Epithelial cell of umbilical artery (primary cell): Measurements from ENCODE around the gene PRUNE1. TPM values are rescaled to one million over a fixed set of nuclear protein-coding genes. Genes with fewer than 3 reads are reported as not detected.

Experiments used
- total RNA-seq: library from RNA; depleted of rRNA; stranded (reverse); fragments of >200 nt; gene quantifications from 2 replicates; pipeline ENCODE4 v1.2.3, GENCODE V29; 2014

PRUNE1 gene
- 4.2 and 5.0 TPM in 2 replicates for total RNA-seq

GRCh38 chr1:151008244-151009205 is at the start of gene PRUNE1:
Gene PRUNE1, plus strand, starts transcription at chr1:151008449. Its CDS starts 184 bp downstream, at chr1:151008633.

DNA sequence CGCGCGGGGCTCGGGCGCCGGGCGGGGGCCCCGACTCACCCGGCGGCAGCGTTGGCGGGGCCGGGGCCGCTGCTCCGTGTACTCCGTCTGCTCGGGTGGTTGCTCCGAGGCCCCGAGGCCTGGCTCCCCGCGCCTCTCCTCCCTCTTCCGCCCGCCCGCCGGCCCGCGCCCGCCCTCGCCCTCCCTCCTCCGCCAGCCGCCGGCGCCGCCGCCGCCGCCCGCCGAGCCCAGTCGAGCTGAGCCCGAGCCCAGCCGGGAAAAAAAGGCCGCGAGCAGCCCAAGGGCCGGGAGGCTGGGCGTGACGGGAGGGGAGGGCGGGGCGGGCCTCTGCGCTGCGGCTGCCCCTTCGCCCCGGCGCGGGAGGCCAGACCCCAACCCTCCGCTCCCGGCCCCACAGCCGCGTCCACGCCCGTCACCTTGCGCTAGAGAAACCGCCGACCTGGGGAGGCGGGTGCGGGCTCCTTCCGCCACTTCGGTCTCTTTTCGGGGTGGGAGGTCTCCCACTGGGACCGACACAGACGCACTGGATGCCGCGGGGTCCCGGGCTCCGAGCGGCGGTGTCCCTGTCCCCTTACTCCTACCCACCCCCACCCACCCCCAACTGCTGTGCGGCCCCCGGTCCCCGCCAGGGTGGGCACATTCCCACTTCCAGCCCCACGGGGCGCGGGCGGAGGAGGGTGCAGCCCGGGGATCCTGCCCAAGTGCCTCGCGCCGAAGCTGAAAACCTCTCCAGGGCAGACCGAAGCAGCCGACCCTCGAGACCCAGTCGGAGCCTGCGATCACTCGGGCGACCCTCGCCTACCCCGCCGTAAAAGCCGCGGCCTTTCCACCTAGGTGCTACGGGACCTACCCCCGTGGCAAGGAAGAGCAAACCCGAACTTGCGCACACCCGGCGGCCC is 33.4 kb upstream of the PRUNE1 start, which contains the start of gene CERS2:
TSS of gene CERS2 (minus strand) at position 256 of the 899 bp plus-strand sequence. CDS start 5,745 bp downstream, outside the sequence.

GRCh38 chr1:150981805-150982712 is 26.2 kb upstream of the PRUNE1 start, which contains the start of gene ANXA9:
Gene ANXA9, plus strand, starts transcription at chr1:150982292. Its CDS starts 814 bp downstream, at chr1:150983106.

DNA sequence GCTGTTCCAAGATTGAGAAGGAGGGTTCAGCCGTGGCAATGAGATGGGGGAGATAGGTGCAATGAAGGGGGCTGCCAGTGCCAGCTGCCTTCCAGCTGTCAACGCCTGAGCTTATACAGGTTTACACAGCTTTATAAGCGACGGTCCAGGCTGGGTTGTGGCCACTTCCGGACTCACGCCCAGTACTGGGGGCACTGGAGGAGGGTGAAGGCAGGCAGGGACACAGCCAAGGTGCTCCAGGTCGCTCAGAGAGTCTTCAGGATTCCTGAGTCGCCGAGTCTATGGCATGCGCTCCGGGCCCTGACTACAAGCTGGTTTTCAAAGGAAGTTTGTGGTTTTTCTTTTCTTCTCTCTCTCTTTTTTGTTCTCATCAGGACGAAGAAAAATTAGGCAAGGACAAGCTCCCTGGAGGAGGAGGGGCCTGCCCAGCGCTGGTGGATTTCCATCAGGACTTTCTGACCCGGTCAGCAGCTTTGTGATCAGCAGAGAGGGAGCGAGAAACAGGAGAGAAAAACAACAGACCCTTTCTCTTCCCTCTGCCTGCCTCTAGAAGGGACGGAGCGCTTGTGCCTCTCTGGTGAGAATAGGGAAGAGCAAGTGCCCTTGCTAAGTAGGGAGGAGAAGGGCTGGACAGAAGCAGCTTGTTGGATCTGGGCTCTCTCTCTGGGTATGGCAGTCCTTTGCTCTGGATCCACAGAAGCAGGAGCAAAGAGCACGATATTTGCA is 1.8 kb upstream of the PRUNE1 start, which contains the start of gene MINDY1:
TSS of gene MINDY1 (minus strand) at position 576 of the 726 bp plus-strand sequence. CDS start 4,285 bp downstream, outside the sequence.

GRCh38 chr1:151036356-151036755 is 28.1 kb downstream of the PRUNE1 start, which contains the start of gene BNIPL:
Gene BNIPL, plus strand, starts transcription at chr1:151036586. Its CDS starts 140 bp downstream, at chr1:151036726.

DNA sequence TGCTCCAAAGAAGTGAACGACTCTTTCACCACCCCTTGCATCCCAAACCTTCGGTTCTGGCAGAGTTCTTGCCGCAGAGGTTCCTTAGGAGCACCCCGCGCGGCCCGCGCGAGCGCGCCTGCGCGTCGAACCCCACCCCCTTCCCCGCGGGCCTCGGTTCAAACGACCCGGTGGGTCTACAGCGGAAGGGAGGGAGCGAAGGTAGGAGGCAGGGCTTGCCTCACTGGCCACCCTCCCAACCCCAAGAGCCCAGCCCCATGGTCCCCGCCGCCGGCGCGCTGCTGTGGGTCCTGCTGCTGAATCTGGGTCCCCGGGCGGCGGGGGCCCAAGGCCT is 39.3 kb downstream of the PRUNE1 start, which contains the start of gene C1orf56:
TSS of gene C1orf56 (plus strand) at position 161 of the 334 bp plus-strand sequence. CDS start at position 258, 97 bp downstream.

DNA sequence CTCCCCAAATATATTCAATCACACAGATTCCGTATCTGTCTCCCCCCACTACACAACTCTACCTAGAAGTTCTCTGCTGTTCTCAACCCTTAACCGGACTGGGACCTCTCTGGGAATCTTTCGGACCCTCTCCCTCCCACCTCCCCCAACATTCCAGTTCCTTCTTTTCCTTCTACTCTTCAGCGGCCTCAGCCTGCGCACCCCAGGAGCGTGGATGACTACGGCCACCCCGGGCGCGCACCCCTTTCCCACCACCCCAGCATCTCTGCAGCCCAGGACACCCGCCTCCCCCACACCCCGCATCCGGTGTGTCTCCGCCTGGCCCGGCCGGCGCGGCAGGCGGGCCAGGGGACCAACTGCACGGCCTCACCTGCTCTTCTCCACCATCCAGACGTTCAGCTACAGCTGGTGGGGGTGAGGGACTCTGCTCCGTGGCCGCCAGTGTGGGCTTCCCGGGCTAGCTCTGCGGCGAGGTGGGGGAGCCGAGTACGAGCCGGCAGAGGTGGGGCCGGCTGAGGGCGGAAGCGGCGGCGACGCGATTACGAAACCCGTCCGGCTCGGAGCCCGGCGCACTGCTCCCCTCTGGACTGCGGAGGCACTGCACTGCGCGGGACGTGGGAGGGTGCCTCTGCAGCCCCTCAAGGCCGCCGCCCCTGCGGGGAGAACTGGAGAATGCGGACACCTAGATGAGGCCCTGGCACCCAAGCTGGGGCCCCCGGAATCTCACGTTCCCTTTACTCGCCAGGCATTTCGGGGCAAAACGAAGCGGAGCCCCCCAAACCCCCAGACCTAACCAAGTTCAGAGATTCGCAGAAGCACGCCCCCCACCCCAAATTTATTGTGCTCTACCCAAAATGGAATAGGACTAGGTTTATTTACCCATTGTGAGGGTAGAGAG is 51.1 kb downstream of the PRUNE1 start, which contains the start of gene CDC42SE1:
TSS of gene CDC42SE1 (minus strand) at position 514 of the 898 bp plus-strand sequence. CDS start 3,892 bp downstream, outside the sequence.

DNA sequence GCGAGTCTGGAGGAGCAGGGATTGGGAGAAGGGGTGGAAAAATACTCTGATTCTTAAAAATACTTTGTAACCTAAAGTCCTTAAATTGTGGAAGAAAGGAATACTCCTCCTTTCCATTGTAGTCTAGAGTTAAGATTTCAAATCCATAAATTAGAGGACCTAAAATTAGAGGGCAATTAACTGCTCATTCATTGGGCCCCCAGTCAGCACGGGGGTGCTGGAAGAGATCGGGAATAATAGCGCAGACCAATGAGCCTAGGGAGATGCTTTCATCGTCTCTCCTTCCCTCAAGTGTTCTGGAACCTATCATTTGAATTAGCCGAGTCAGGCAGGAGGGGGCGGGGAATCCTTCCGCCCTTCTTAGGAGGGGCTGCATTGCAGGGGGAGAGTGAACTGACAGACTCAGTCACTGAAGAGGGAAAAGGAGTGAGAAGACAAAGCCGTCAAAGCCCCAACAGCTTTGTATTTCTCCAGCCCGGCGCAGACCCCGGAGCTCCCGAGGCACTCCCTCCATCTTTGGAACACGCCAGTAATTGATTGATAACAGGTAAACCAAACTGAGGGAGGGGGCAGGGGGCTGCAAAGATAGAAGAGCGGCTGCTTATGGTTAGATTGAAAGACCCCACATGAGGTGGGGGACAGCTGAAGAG is 51.9 kb downstream of the PRUNE1 start, which contains the start of gene MLLT11:
TSS of gene MLLT11 (plus strand) at position 391 of the 650 bp plus-strand sequence. CDS start 6,828 bp downstream, outside the sequence.

GRCh38 chr1:151070474-151071276 is 62.4 kb downstream of the PRUNE1 start, which contains the start of gene GABPB2:
Gene GABPB2, plus strand, starts transcription at chr1:151070761. Its CDS starts 17,429 bp downstream, at chr1:151088190.

Other genes with a start within 250 kb of the PRUNE1 start
- gene CTSS, start 242.7 kb upstream of the PRUNE1 start, total RNA-seq = 31.9 and 37.0 TPM in 2 replicates
- gene CTSK, start 200.2 kb upstream of the PRUNE1 start, total RNA-seq = 1.9 and 8.7 TPM in 2 replicates
- gene ARNT, start 131.8 kb upstream of the PRUNE1 start, total RNA-seq = 14.0 and 28.4 TPM in 2 replicates
- gene CTXND2, start 121.3 kb upstream of the PRUNE1 start, total RNA-seq = not detected in 2 replicates
- gene SETDB1, start 82.1 kb upstream of the PRUNE1 start, total RNA-seq = 28.9 and 42.6 TPM in 2 replicates
- 61.1 and 71.1 TPM in 2 replicates for gene CERS2, start 33.6 kb upstream of the PRUNE1 start, total RNA-seq
- not detected in 2 replicates for gene ANXA9, start 26.2 kb upstream of the PRUNE1 start, total RNA-seq
- 4.5 and 6.2 TPM in 2 replicates for gene MINDY1, start 1.5 kb upstream of the PRUNE1 start, total RNA-seq
- gene BNIPL, start 28.1 kb downstream of the PRUNE1 start, total RNA-seq = 0.32 and 0.46 TPM in 2 replicates
- gene C1orf56, start 39.3 kb downstream of the PRUNE1 start, total RNA-seq = 1.3 and 1.5 TPM in 2 replicates
- gene CDC42SE1, start 51.2 kb downstream of the PRUNE1 start, total RNA-seq = 67.6 and 76.9 TPM in 2 replicates
- gene MLLT11, start 51.9 kb downstream of the PRUNE1 start, total RNA-seq = 3.8 and 5.8 TPM in 2 replicates
- gene GABPB2, start 62.3 kb downstream of the PRUNE1 start, total RNA-seq = 4.5 and 6.5 TPM in 2 replicates
- 5.8 and 8.8 TPM in 2 replicates for gene SEMA6C, start 138.2 kb downstream of the PRUNE1 start, total RNA-seq
- gene TNFAIP8L2, start 148.2 kb downstream of the PRUNE1 start, total RNA-seq = not detected in 2 replicates
- 2.6 and 4.4 TPM in 2 replicates for gene LYSMD1, start 157.5 kb downstream of the PRUNE1 start, total RNA-seq
- 20.4 and 20.5 TPM in 2 replicates for gene SCNM1, start 157.7 kb downstream of the PRUNE1 start, total RNA-seq
- gene TMOD4, start 167.5 kb downstream of the PRUNE1 start, total RNA-seq = not detected in 2 replicates
- gene VPS72, start 181.7 kb downstream of the PRUNE1 start, total RNA-seq = 69.8 and 76.7 TPM in 2 replicates
- gene PIP5K1A, start 190.1 kb downstream of the PRUNE1 start, total RNA-seq = 45.1 and 48.6 TPM in 2 replicates
- 255 and 270 TPM in 2 replicates for gene PSMD4, start 246.3 kb downstream of the PRUNE1 start, total RNA-seq